NCI-H446 treated with DMSO at 0.1 percent for 48 hours (cell line): ENCODE results near the gene USH2A.

Source experiments
- DNase-seq: peaks from one replicate; lab custom pipeline; 2025; lab: John Stamatoyannopoulos, UW

The USH2A gene

DNA sequence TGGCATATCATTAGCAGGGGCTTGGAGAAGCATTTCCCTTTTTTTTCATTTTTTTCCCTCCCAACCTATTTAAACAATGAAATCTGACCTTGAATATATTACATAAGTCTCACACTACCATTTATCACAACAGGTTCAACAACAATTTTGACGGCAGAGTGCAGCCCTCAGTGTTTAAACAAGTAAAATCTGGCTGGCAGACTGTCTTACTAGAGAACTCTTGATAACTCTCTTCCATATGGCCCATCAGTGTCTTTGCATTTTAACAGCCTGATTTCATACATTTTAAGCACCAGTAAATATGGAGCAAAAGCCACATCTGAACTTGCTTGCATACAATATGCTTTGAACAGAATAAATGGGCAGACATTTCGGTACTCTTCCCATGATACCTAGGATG lies 643.1 kb downstream of the USH2A start:
- no peak for DNase-seq

GRCh38 chr1:215779729-215780128 lies 643.5 kb downstream of the USH2A start:
- no peak for DNase-seq

- DNase-seq = no peak
These were observed 645.8 kb downstream of the USH2A start for GRCh38 chr1:215777370-215777925.

- DNase-seq = no peak
These were observed 646.9 kb downstream of the USH2A start for GRCh38 chr1:215776336-215776735.

DNA sequence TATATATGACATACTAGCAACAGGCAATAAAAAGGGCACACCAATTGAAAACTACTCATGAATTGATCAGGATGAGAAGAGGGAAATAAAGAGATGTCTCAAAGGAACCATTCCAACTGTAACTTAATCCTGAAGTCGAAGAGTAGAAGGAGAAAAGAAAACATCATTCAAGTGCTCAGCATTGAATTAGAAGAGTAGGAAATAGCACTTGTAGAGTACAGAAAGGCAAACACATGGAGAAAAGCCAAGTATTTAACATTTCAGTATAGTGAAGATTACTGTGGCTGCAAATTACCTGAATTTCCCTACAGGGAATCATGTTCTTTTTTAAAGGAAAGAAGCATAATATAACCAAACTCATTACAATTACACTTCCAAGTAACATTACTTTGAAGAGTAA lies 651.1 kb downstream of the USH2A start:
- DNase-seq = no peak

DNA sequence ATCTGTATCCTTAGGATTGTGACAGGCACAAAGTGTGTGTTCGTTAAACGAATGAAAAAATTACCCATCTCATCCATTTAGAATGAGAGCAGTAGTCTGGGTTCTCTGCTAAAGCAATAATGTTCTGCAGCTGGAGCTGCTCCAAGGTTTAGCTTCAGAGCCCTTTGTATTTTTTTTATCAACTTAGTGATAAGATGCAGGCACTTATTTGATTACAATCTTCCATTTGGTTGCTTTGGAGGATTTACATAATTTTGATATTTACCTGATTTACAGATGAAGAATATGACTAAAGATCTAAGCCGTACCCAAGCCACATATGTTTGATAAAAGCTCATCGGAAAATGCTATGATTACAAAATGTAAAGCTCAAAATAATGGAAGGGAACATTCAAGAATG lies 654.9 kb downstream of the USH2A start:
- DNase-seq = no peak

DNA sequence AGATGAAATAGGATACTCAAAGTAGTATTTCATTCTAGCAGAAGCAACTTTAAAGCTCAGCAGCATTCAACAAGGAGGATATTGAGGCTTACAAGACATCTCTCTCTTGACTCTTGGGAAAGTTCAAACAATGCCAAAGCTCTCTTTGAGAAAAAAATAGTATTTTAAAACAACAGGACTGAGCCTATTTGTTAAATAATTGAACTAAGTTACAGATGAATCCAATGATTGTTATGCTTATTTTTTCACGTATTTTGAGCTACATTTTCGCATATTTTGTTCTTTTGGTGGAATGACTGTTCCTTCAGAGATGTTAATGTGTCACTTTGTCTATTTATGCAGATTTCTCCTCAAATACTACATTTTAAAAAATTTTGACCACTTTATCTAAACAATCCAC lies 655.5 kb downstream of the USH2A start:
- DNase-seq = no peak

DNA sequence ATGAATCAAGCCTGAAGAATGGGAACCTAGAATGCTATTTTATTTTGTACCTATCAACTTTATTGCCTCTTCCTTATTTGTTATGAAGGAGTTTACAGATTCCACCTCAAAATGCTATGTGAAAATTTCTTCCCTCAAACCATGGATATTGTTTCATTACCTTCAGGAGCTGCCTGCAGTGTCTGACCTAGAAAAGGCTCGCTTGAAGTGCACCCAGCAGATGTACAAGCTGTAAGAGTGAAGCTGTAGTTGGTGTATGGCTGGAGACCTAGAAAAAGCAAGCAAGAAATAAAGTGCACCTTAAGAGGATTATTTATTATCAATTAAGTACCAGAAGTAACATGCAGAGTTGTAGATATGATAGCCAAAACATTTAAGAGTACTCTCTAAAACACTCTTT lies 656.7 kb downstream of the USH2A start:
- DNase-seq = no peak

GRCh38 chr1:215765833-215766232 lies 657.4 kb downstream of the USH2A start:
- no peak for DNase-seq

GRCh38 chr1:215761446-215761845 lies 661.8 kb downstream of the USH2A start:
- DNase-seq = no peak

DNA sequence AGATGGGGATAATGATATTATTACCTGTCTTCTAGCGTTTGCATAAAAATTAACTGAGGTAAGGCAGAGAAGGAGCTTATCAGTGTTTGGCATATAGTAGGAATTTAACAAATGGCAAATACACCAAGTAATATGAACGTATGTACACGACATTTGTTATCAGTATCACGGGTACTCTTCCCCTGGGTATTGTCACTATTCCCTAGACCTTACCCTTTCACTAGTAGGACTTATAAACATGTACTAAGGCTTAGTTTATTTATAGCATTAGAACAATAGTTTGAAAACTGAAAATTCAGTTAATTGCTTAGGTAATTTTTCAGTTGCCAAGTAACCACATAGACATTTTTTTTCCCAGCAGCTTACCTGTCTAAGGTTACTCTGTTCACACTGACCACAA lies 669.1 kb downstream of the USH2A start:
- DNase-seq = no peak

DNA sequence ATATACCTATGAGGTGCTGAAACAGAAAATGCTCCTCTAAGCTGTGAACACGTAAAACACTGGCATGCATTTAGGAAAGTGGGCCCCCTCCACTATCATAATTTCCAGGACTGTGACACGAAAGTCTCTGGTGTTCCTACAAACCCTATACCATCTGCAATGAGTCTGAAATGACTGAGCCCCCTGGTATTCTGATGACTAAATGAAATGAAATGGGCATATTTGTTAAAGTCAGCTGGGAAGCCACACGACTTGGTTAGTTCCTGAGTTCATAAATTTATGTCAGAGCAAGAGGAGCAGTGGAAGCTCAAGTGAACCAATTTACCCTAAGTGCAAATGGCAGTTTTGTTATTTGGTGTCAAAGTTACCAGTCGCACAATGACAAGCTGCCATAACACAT lies 673.8 kb downstream of the USH2A start:
- no peak for DNase-seq

GRCh38 chr1:215748431-215748830 lies 674.8 kb downstream of the USH2A start:
- no peak for DNase-seq

GRCh38 chr1:215744419-215744818 lies 678.8 kb downstream of the USH2A start:
- DNase-seq = no peak

- no peak for DNase-seq
These were observed 684.2 kb downstream of the USH2A start for GRCh38 chr1:215739025-215739424.

DNA sequence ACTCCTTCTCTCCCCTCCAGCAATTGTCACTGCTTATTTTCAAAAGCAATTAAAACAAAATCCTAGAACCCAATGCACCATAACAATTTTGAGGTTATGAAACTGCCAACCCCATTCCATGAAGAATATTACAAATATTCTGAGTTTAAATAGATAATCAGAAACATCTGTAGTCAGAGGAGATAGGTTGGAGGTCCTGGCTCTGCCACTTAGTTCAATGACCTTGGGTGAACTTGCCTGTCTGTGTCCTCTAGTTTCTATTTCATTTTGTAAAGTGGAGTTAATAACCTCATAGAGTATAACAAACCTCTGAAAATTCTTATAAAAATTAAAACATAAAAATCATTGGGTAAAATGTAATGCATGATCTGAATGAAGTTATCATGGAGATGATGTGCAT lies 691.5 kb downstream of the USH2A start:
- DNase-seq = no peak

DNA sequence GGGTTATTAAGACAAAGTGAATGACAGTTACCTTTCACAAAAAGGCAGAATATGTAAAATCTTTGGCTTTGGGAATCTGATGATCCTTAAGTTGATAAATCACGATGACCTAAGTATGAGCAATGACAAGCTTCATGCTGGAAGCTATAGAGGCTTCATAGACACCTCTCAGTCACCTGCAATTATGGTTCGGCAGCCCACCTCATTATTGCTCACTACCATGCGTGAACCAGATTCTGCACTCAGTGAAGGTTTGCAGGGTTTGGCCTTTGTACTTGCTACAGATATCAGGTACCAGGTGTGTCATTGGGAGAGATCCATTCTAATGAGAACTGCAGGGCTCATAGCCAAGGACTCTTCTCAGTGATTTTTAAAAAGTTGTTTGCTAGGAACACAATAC lies 692.6 kb downstream of the USH2A start:
- no peak for DNase-seq

GRCh38 chr1:215728169-215728568 lies 695.1 kb downstream of the USH2A start:
- DNase-seq = no peak

- DNase-seq = peak; percentile 31
These were observed 703.1 kb downstream of the USH2A start for GRCh38 chr1:215720126-215720525.

DNA sequence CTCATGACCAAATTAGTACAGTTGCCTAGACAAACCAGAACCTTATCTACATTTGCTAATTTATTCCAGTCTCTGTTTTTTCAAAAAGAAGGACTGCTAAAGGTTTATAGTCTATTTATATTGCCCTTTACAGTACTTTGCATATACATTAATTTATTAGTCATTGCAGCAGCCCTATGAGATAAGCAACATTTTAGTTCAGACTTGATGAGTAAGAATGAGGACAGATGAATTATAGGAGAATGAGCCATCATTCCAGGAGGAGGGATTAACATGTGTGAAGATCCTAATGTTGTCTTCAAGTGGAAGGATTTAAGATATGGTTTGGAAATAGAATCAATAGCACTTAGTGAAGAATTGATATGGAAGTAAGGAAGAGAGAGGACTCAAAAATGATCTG lies 703.7 kb downstream of the USH2A start:
- no peak for DNase-seq

DNA sequence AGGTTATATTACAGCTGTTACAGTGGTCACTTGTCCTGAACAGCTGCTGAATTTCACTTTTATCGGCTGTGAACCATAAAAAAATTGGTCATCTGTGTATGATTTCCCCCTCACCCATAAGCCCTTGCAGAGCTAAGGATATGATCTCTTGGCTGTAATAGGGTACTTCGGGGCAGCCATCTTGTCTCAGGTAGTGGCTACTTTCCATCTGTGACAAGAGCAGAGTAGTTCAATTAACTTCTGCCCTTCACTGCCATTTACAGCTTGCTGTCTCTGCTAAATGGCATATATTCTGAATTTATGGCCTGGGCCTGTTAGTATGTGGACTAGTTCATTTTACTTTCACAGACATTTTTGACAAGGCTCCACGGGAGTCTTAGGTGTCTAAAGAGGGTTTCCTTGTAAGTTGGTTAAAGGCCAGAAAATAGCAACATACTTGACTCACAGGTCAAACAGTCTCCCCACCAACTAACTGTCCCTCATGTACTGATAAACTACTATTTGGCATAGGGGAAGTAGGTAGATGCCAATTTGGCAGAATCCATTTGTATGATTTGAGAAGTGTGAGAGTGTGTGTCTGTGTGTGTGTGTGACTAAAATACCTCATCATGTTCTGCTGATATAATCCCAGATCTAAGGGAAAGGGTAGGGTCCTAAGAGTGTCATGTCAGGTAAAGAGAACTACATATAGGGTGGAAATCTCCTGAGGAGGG lies 704.5 kb downstream of the USH2A start:
- DNase-seq = no peak

DNA sequence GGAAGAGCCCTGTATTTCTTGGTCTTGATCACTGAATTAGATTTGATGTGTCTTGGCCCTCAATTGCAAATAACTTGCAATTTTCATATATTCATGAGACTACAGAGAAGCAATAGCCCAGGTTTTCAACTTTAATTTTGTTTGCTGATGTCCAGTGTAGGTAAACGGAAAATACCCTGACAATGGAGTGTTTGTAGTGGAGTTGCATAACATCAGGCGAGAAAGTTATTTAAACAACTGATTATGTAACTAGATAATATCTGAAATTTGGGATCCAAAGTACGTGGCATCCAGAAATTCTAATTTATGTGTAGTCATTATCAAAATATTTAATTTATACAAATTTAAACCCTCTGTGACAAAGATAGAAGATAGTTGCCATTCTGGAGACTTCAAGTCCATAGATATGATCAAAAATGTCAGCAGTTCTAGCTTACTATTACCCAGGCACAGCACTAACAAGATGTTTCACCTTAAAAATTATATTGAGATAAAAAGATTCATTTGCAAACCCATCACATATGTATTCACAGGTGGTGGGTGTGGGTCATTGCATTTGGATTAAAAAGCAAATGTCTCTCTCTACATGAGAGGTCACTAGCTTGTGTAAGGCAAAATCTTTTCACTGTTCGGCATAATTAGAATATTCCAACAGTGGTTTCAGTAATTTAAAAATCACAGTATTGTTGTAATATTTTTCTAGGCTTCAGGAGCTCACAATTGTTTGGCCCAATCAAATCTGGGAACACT lies 705.4 kb downstream of the USH2A start:
- no peak for DNase-seq

DNA sequence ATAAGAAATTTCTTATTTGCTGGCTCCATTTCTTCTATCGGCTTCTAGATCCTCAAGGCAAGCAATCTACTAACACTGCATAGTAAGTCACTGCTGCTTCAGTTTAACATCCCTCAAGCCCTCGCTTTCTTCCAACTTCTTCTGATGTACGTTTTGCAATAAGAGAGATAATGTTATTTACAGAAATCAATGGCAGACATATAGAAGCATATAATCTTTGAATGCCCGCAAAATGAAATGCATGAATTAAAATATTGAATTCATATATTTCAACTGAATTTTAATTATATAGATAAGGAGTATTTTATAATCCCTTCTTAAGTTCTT lies 712.4 kb downstream of the USH2A start:
- no peak for DNase-seq
